HG03045 (cell line): ENCODE results near the gene CFAP43.

Experiments used
- ATAC-seq: cut with Tn5 transposase; IDR thresholded peaks from one replicate; pipeline ENCODE4 v1.9.1; 2021; ENCODE audit warnings: mild to moderate bottlenecking, moderate library complexity; ENCODE audit not compliant: unreplicated experiment

The CFAP43 gene

DNA sequence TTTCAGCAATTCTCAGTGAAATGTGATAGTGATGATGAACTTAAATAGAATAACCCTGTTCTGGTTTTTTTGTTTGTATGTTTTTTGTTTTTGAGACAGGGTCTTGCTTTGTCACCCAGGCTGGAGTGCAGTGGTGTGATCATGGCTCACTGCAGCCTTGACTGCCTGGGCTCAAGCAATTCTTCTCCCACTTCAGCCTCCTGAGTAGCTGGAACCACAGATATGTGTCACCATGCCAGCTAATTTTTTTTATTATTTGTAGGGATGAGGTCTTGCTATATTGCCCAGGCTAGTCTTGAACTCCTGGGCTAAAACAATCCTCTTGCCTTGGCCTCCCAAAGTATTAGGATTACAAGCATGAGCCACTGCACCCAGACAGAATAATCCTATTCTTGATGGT, 132.2 kb downstream of the CFAP43 start:
- no peak for ATAC-seq

DNA sequence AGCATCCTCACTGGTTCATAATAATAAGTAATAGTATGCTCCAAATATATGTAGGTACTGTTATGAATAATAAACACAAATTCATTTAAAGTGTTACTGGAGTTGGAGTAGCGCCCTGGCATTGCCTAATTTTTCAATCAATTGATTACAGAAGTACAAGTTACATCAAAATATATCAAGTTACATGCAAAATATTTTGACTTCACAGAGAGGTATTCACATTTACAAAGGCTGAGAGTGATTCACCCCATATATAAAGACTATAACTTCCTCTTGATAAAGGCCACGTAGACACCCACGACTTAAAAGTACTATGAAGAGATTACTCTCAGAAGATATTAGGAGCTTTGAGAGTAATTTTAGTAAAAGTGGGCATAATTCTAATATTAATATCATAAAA, 132.9 kb downstream of the CFAP43 start:
- ATAC-seq = no peak

DNA sequence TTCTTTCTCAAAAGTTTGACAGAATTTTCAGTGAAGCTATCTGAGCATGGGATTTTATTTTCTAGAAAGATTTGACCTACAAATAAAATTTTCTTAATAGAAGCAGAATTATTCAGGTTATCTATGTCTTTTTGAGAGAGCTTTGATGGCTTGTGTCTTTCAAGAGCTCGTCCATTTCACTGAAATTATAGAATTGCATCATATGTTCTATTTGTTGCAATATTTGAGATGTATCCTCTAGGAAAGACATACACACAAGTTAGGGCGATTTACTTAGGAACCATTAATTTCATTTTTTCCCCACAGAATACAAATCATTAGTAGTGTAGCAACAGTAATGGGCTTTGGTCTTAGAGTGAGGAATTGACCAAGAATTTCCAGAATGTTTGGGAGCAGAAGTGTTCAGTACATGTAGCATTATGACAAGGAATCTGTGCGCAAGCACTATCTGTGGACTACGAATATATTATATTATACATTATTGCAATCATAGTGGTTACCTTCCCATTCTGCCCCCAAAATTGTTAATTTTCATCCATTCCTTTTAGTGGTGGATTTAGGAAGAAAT, 133.7 kb downstream of the CFAP43 start:
- ATAC-seq = no peak

DNA sequence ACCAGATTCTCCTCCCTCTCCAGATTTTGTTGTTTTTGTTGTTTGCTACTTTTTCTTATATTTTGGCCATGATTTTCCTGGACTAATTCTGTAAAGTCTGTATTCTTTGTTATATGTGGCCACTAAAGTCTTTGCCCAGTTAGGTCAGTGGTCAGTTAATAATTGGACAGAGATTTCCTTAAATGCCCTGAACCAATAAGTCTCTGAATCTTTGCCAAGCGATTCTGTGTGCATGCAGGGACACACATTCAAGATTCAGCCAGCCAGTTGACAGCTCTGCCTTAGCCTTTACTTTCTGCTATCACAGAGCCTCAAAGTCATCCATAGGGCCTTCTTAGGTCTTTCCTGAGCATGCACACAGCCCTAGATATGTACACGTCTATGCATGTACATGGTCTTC, 135.5 kb downstream of the CFAP43 start:
- no peak for ATAC-seq

- no peak for ATAC-seq
Observed at GRCh38 chr10:104092749-104093148, 139.4 kb downstream of the CFAP43 start.

- ATAC-seq = no peak
Observed at GRCh38 chr10:104090611-104091010, 141.6 kb downstream of the CFAP43 start.

DNA sequence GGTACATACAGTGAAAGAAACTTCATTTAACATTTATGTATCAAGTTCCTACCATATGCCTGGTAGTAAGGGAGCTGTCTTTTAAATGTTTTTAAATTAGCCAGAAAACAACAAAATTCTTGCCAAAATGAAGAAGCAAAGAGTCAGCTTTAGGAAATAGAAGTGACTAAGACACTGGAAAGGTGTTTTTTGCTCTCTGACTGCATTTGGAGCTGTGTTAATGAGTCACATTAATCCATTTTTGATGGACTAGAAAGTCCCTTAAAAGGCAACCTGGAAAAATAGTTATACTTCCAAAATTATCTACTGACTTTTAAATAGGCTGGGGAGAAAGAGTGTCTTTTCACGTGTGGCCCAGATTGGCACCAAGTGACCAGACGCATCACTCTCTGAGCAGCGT, 142.5 kb downstream of the CFAP43 start:
- no peak for ATAC-seq

DNA sequence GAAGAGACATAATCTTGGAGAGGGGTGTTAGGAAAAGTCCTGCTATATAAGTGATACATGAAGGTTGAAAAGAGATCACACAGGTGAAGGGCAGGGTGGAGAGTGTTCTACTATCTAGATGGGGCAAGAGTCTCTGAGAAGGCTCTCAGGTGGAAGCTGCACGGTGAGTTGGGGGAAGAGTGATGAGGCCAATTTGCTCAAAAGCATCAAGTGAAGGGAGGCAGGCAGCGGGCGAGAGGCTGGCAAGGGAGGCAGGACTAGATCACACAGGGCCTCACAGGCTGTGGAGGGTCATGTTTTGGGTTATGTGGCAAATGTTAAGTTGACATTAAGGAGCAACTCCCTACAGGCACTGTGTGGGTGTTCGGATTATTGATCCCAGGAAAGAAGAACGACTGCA, 143.9 kb downstream of the CFAP43 start:
- ATAC-seq = no peak

DNA sequence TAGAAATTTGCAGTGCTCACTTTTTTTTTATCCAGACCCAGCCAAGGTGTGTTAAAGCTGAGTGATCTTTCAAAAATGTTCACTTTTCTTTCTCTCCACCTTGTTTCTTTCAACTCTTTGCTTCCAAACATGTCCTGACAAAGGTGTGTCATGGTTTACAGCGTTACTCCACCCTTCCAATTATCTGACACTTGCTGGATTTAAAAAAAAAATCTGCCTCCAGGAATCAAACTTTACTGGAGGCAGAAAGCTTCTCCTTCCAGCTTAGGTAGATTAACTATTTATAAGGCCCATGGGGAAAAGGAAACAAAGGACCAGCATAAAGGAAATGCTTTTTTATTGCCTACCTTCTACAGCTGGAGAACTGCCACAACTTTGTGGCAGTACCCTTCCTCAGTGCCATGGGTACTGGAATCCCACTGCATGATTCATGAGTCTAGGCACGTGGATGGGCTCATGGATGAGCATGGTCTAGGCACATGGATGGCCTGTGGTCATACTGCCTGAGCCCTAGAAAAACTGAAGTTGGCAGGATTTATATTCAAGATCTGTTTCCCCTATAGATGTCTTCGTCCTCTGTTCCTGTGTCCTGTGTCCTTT, 146.3 kb downstream of the CFAP43 start, which contains the start of gene COL17A1:
Gene COL17A1, minus strand, starts transcription at position 80 of the 600 bp plus-strand sequence. CDS start 5,207 bp downstream, outside the sequence.
- no peak for ATAC-seq

DNA sequence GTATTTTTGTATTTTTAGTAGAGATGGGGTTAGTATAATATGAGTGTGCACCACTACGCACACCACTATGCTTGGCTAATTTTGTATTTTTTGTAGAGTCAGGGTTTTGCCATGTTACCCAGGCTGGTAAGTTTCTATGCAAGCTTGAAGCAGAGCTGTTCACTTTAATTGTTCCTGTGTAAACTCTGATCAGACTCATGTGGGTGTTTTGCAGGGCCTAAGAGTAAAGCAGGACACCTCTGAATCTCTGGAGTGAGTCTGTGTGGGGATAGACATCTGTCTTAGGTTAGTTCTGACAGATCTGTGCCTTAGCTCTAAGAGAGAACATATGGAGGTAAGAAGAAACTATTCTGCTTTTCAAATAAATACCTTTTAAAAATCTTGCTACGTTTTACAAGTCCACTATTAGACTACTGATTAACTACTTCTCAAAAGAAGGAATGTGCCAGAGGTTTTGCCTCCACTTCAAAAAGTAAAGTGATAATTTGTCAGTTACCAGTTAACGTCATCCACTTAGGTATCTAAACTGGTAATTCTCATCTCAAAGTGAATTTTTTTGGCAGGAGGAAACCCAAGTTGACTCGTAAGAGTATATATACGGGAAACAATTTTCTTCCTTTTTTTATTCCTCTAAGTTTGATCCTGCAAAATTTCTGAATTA, 147.6 kb downstream of the CFAP43 start:
- no peak for ATAC-seq

DNA sequence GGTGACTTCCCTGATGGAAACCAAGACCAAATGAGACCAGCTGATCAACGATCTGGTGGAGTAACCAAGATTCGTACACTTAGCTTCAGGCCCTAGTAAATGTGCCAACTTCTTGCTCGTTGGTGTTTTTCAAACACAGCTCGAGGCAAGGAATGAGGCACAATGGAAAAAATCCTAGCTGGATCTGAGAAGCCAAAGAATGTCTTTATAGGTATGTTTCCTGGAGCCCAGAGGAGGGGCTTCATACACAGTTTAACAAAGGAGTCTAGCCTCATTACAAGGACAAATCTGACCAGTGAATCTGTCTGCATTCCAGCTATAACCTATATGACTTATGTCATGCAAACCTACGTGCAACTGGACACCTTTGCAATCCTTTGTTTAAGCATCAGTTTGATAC, 150.2 kb downstream of the CFAP43 start:
- ATAC-seq = no peak

GRCh38 chr10:104080762-104081161, 151.4 kb downstream of the CFAP43 start:
- ATAC-seq = no peak
